Suppressor macrophage (primary cell): ENCODE data around the gene NETO2.

ENCODE experiments used
- DNase-seq, 4 experiments: peaks; one replicate each; pipeline ENCODE4 v3.0.0-alpha.2; 2020 to 2022

NETO2 gene

DNA sequence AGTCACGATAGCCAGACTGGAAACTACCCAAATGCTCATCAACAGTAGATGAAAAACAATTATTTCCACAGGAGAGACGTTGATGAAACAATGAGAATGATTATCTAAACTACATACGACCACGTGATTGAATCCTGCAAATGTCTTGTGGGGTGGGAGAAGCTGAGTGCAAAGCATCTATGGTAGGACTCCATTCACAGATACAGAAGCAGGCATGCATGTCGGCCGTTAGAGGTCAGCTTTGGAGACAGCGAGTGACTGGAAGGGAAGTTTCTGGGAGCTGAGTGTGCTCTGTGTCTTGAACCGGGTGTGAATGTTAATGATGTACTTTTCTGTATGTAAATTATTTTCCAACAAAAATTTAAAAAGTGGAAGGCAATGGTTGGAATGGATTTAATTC, 98.7 kb downstream of the NETO2 start:
- DNase-seq: peak; percentile 29 to 58 (median 54)

DNA sequence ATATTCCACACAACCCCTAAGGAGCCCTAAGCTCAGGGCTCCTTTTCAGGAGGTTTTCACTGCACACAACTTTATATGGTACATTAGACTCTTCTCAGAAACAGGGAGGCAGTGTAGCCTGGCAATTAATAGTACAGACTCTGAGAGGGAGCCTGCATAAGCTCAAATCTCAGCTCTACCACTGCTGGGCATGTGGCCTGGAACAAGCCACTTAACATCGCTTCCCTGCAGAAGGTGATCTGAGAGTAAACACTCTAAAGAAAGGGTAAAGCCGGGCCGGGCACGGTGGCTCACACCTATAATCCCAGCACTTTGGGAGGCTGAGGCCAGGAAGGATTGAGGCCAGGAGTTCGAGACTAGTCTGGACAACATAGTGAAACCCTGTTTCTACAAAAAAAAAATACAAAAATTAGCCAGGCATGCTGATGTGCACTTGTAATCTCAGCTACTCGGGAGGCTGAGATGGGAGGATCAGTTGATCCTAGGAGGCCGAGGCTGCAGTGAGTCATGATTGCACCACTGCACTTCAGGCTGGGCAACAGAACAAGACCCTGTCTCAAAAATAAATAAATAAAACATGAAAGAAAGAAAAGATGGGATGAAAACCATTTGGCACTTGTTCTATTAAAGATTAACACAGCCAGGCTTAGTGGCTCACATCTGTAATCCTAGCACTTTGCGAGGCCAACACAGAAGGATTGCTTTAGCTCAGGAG, 99.6 kb downstream of the NETO2 start:
- no peak for DNase-seq

DNA sequence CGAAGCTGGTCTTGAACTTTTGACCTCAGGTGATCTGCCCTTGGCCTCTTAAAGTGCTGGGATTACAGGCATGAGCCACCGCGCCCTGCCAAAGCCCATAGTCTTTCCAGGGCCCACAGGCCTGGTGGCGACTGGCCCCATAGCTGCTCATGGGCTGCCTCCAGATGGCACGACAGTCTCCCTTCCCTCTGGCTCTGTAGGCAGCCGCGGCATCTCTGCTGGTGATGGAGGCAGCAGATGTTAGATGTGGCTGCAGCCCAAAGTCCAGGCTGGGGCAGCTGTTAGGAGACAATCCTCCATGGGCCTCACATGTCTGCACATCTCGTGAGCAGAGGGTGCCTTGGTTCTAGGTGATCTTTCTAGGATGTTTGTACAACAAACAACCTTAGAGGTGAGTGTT, 100.5 kb downstream of the NETO2 start:
- DNase-seq: no peak

DNA sequence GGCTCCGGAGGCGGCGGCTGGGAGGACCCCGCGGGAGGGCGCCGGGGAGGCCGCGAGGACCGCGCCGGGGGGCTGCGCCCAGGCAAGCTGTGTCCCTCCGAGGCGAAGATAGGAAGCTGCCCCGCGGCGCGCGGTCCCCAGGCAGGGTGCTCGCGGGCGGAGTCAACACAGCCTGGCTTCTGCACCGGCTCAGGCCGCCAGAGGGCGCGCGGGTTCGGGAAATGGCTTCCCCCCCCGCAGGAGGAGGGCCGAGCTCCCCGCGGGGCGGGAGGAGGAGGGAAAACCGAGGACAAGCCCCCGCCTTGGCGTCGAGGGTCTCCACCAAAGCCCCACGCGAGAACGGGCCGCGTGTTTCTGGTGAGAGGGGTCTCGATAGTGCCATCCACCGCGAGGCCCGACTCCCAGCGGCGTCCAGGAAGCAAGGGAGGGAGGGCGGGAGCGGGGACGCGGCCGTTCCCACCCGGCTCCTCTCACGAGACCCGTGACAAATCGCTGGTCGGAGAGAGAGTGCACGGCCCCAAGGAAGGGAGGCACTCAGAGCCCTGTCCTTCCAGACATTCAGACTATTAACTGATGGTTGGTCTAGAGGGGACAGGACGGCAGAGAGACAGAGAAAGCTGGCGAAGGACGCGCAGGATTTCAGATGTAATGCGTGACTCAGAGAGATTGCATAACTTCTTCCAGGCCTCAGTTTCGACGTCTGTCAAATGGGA, 105.8 kb downstream of the NETO2 start:
- peak; percentile 89 to 97 (median 96) for DNase-seq

DNA sequence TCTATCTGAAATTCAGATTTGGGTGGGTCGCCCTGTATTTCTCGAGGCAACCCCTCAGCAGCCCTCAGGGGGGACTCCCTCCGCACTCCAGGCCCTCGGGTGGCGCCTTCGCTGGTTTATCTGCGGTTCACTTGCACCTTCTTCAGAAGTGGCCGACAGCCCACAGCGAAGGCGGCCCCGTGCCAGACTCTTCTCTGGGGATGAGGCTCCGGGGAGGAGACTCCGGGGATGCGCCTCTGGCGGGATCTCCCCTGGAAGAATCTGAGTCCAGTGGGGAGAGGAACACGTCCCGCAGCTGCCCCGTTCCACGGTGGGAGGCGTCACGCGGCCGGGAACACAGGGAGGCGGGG, 106.4 kb downstream of the NETO2 start:
- peak in 2 of 4 experiments; percentile 16 to 17 for DNase-seq

DNA sequence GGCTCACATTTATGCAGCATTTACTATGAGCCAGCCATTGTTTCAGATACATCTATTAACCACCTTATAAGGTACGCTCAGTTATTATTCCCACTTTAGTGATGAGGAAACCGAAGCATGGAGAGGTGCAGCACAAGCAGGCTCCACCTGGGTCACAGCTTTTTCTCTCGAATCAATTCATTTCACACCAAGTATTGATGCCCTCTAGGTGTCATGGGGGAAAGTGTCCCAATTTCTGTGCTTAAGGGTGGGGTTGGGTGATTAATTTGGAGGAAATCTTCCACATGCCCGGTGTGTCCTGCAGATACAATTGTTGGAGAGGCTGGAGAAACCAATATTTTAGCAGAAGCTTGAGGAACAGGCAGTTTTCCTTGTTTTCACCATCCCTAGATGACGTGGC, 107.5 kb downstream of the NETO2 start:
- no peak for DNase-seq

DNA sequence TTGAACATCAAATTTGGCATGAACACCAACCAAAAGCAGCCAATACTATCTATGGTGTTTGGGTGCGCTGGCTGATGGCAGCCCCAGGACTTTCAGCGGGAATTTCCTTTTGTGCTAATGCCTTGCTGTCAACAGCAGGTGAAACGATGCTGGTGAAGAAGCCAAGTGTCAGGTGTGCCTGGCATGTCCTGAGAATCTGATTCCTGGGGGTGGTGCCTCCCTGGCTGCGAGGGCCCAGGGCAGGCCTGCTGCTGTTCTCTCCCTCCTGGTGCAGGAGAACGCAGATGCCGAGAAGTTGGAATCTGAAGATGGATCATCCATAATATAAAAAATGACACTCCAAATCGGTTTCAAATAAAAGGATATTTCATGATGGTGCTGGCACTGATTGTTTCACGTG, 108.3 kb downstream of the NETO2 start:
- DNase-seq: no peak

DNA sequence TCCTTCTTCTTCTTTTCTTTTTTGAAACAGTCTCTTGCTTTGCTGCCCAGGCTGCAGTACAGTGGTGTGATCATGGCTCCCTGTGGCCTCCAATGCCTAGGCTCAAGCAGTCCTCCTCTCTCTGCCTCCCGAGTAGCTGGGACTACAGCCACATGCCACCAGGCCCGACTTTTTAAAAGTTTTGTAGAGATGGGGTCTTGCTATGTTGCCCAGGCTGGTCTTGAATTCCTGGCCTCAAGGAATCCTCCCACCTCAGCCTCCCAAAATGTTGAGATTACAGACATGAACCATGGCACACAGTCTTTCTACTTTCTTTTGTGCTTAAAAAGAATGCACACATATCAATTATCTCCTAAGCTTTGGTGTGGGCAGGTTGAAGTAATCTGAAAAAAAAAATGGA, 109.3 kb downstream of the NETO2 start:
- DNase-seq: no peak

DNA sequence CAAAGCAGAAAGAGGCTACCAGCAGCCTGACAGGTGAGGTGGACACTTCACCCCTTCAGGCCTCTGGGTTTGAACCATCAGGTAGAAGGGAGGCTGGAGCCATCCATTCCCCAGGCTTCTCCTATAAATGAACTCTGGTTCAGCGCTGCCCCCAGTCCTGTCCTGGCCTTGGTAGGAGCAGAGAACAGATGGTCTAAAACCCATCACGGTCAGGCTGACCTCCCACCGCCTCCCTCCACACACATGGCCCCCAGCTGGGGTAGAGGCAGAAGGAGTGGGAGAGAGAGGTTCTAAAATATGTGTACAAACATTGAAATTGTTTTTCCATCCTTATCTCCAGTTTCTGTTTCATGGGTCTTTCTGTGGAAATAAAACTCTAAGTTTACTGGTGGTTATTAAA, 110.6 kb downstream of the NETO2 start:
- DNase-seq: no peak

DNA sequence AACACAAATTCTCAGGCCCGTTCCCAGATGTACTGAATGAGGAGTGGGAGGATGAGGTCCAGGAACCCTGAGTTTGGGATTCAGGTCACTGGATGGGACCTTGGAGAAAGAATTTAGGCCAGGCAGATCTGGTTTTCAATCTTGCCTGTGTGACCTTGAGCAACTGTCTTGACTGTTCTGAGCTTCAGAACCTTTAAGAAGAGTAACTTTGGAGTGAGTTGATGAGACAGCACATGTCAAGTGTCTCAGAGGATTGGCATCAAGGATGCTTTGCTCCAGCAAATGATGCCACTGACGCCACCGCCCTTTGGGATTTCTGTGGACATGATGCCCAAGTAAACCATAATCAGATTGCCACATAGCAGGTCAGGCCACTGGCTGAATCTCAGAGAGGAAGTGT, 114.0 kb downstream of the NETO2 start:
- DNase-seq: no peak

DNA sequence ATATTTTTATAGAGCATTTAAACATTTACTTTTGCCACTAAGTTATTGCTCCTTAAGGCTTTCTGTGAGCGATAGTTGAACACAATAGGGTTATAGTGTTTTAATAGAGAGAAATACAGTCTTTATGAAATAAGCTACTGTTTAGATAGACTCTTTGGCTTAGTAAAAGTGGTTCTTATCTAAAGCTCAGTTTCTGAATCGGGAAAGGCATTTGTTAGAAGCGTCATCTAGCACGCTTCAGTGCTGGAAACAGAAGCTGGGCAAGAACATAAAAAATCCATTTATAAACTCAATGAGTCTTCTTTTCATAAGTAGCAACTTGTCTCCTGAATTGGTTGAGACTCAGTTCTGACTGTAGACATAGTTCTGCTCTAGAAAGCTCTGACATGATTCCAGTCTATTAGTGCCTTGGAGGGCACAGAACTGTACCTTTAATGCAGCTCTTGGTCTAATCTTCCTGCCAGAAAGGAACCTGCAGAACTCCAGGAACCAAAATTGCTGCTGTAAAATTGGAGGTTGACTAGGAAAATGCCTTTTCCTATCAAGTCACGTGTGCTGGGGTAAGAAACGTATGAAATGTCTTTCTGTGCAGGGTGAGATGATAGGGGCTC, 114.9 kb downstream of the NETO2 start:
- no peak for DNase-seq
